Stimulated activated CD8-positive, alpha-beta memory T cell treated with anti-CD3 and anti-CD28 coated beads, Interleukin-2, amount 100 ng/mL, for 1 hour (primary cell): ENCODE measurements around the gene CTAGE1.

Experiments used
- DNase-seq, 2 donors: peaks; one replicate each; pipeline ENCODE4 v3.0.0-alpha.2; 2020; ENCODE audit warnings: low read depth in 2 of 2

The CTAGE1 gene

DNA sequence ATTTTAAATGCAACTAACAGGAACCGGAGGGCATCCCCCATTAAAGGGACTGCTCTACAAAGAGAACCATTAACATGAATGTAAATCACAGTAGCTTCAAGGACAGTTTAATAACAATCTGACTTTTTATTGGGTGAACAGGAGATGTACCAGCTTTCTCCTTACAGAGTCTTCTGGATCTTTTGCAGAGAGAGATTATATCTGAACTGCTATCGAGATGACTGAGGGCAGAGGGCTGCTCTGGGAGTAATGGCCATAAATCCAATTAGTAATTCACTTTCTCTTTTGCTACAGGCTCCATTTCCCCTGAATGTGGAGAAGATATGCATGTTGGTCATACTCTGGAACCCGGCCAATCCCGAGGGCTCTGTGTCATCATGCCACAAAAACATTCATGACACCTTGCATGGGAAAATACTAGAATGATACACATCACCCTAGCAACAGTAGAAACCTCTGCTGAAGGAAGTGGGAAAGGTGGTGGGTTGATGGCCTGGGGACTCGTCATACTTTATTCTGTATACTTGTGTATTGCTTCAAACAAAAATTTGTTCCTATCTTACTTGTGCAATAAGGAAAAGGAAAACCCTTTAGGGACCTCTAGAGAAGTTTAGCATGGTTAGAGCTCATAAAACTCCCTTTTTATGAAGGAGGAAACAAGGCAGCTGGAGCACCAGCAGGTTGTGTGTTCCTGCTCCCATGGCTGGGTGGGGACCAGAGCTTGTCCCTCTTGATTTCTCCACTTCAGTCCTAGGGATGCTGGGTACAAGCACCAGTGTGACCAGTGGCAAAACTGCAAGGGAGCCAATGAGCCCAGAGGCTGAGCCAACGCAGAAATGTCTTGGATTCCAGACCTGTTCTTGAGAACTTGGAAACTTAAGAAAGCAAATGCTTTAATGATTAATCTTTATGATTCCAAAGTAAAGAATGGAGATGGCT lies 26.0 kb downstream of the CTAGE1 start:
- peak; percentile 30 to 37 for DNase-seq

DNA sequence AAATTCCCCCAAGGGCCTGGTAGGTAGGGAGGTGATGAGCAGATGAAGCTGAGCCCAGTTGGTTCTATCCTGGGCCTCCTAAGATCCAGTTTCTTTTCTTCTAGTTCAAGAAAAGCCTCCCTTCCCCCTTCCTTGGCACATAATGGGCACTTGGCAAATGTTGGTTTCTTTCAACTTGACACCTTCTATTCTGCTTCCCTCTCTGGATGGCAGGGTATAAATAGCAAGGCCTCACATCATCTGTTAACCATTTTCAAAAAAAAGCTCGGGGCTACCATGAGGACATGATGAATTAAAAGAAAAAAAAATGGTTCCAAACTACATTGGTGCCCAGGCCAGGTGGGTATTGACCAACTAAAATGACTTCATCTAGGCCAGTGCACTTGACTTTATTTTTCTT lies 29.9 kb downstream of the CTAGE1 start:
- no peak for DNase-seq

DNA sequence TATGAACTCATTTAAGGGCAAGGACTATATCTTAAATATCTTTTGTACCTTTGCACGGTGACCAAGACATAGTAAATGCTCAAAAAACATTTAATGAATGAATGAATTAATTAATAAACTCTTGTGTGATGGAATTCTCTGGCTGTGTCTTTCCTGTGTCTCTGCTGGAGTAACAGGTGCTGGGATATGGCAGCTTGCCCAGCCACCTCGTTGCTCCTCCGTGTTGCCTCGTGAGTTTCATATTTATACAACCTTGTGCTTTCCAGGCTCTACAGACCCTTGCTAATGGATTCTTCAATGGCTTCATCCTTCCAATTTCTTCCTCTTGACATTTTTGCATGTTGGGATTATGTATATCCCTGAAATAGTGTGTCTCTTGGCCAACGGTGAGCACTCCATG lies 30.4 kb downstream of the CTAGE1 start:
- DNase-seq: no peak

DNA sequence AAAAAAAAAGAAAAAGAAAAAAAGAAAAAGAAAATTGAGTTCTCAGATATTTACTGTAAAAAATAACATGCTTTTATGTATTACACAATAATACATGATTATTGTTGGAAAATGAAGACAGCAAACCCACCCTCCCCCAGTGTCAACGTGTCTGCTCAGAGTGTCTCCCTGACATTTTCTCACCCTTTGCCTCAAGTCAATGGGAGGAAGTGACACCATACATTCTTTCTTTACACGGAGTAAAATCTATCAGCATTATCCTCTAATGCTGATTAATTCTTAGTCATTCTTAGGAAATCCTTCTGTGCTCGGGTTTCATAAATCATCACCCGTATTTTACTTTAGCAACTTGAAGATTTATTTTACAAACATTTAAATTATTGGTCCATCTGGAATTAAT lies 32.0 kb downstream of the CTAGE1 start:
- no peak for DNase-seq

DNA sequence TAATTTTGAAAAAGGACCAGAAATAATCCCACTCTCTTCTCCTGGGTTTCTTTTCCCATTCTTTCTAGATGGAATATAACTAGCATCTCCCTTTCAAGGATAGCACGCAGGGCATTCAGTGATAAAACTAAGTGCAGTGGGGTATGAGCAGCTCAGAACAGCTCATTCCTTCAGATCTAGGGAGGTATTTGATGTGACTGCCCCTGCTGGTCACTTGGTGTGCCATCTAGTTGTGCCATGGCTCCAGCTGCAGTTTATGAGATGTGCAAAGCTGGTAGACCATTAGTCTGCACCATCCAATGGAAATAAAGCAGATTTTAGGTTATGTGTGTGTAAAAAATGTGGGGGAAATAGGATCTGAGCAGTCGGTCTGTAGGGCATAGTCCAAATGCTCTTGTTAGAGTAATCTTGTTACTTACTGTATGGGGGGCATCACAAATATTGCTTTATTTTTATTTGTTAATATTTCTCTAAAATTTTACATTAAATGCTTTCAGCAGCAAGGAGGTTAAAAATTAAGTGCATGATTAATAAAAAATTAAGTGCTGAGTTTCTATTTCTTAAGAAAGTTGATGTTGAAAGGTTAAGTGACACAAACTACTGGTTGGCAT lies 38.9 kb downstream of the CTAGE1 start:
- DNase-seq: no peak

DNA sequence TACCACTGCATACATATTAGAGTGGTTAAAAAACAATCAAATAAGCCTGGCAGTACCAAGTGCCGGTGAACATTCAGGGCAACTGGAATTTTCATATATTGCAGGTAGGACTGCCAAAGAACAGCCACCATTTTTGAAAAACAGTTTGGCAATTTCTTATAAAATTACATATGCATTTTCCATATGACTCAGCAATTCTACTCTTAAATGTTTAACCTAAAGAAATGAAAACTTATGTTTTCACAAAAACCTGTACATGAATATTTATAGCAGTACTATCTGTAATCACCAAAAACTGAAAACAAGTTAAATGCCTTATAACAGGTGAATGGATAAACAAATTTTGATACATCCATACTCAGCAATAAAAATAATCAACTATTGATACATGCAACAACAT lies 39.9 kb downstream of the CTAGE1 start:
- no peak for DNase-seq

DNA sequence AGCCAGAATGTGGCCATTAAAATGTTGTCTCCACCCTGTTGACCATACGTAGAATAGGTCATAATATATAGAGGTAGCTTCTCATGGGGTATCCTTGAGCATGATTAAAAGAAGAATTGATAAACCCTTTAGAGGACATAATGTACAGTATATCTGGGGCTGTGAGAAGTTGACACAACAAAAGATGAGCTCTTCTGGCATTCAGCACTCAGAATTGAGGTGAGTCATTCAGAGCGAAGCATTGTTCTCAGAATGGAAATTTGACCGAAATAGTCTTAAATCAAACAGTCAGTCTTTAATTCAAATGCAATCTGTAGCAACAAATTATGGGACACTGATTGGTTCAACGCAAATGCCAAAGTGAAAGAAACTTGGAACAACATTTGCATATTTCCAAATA lies 47.3 kb downstream of the CTAGE1 start:
- no peak for DNase-seq

DNA sequence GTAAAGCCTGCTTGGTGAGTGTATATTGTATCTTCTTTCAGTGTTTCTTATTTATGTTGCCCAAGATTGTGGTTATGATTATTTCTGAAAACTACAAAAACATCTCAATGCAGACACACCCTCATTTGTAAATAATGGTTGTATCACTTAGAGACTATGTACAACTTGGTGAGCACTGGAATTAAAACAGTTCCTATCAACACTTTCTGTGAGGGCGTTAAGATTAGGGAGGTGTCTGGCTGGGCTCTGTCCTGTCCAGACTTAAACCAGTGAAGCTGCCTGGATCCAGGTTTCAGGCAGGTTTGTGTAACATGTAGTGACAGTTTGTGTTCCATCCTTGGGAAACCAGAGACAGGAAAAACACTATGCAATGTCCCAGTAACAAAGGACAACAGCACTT lies 49.7 kb downstream of the CTAGE1 start:
- DNase-seq: no peak

DNA sequence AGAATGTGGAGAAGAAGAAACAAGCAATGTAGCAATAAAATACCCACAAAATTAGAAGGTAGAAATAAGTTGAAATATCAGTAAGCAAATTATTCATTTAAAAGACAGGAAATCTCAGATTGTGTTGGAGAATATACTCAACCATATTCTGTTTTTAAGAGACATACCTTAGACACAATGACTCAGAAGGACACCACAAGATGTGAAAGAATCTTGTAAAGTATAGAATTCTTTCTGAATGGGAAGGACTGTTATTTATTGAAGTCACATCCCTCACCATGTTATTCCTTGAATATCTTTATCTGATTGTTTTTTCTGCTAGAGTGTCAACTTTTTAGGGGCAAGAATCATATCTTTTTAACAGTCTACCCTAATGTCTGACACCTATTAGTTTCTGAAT lies 50.4 kb downstream of the CTAGE1 start:
- DNase-seq: no peak

DNA sequence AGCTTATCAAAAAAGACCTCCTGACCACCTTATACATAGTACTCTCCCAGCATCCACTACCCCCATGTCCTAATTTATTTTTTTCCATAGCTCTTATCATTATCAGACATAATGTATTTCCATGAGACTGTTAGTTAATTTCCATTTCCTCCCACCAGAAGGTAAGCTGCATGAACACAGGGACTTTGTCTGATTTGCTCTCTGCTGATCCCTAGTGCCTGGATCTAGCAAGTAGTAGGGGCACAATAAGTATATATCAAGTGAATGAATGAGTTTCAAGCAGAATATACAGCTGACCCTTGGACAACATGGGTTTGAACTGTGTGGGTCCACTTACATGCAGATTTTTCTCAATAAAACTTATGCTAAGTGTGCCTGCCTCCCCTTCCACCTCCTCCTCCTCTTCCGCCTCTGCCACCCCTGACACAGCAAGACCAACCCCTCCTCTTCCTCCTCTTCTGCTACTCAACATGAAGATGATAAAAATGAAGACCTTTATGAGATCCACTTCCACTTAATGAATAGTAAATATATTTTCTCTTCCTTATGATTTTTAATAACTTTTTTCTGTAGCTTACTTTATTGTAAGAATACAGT lies 53.8 kb downstream of the CTAGE1 start:
- DNase-seq: no peak
